H1 (cell line): ENCODE measurements around the gene PARD3. TPM values are rescaled to one million over a fixed set of nuclear protein-coding genes. Genes with fewer than 3 reads are reported as not detected.

ENCODE experiments used
- CTCF ChIA-PET: fragments of 300-600 bp; sonication (Branson Sonifier 250); formaldehyde crosslinking; loops from one replicate; lab custom pipeline; 2021; ENCODE audit not compliant: partially characterized antibody; lab: Charles Lee
- POLR2A ChIA-PET: fragments of 300-600 bp; sonication (Branson Sonifier 250); formaldehyde crosslinking; loops from one replicate; lab custom pipeline; 2021; ENCODE audit warnings: inconsistent platforms; ENCODE audit not compliant: partially characterized antibody; lab: Charles Lee
- DNase-seq, 2 experiments: peaks; one replicate each; pipeline versions ENCODE4 v3.0.0 to v3.0.0-alpha.2; 2010 to 2022; ENCODE audit warnings: low spot score in 2 of 2, low read depth in 1 of 2, mixed read lengths in 1 of 2
- FAIRE-seq: peaks from 2 replicates; lab custom pipeline; 2011; peaks lifted over from hg19 to GRCh38; lab: Jason Lieb, UNC
- H2AFZ ChIP-seq: 2 replicates; pipeline ENCODE4 v1.8.1; 2012; ENCODE audit warnings: low read length, inconsistent platforms
- H2AK5ac ChIP-seq: 2 replicates; pipeline ENCODE4 v1.6.1; 2013; ENCODE audit warnings: low read depth, low read length
- H2BK120ac ChIP-seq: replicated peaks from 2 replicates; pipeline ENCODE3; 2013; ENCODE audit warnings: low read depth, low read length, inconsistent platforms
- H2BK12ac ChIP-seq: 2 replicates; pipeline ENCODE4 v1.6.1; 2013; ENCODE audit warnings: low read depth, low read length
- H2BK15ac ChIP-seq: 2 replicates; pipeline ENCODE4 v1.6.1; 2013; ENCODE audit warnings: low read length
- H2BK20ac ChIP-seq: 2 replicates; pipeline ENCODE4 v1.6.1; 2013; ENCODE audit warnings: low read length
- H2BK5ac ChIP-seq: 2 replicates; pipeline ENCODE4 v1.6.1; 2013; ENCODE audit warnings: low read depth, low read length
- H3K14ac ChIP-seq: 2 replicates; pipeline ENCODE4 v1.6.1; 2013; ENCODE audit warnings: inconsistent platforms; ENCODE audit not compliant: insufficient read length
- H3K18ac ChIP-seq: 2 replicates; pipeline ENCODE4 v1.6.1; 2013; ENCODE audit warnings: low read length; ENCODE audit errors: extremely low read depth
- H3K23ac ChIP-seq: 2 replicates; pipeline ENCODE4 v1.6.1; 2013; ENCODE audit warnings: inconsistent platforms; ENCODE audit not compliant: insufficient read length
- H3K23me2 ChIP-seq: 2 replicates; pipeline ENCODE4 v1.6.1; 2013; ENCODE audit warnings: low read depth, low read length
- H3K27ac ChIP-seq: 2 replicates; pipeline ENCODE4 v1.6.1; 2011; ENCODE audit warnings: low read depth, low read length, inconsistent platforms
- H3K27me3 ChIP-seq, 4 experiments: replicated peaks in 1 of 4; 1 replicate in 1 of 4; 2 replicates in 3 of 4; pipeline versions ENCODE4 v1.6.1 to v1.8.1; 2011 to 2013; ENCODE audit warnings: low read length in 3 of 4, mild to moderate bottlenecking in 3 of 4, inconsistent platforms in 2 of 4, mixed read lengths in 2 of 4, moderate library complexity in 1 of 4; ENCODE audit not compliant: control insufficient read depth in 3 of 4, insufficient read depth in 3 of 4; ENCODE audit errors: extremely low read depth in 1 of 4
- H3K36me3 ChIP-seq, 4 experiments: 2 replicates each; pipeline versions ENCODE4 v1.6.1 to v1.8.1; 2011 to 2013; ENCODE audit warnings: mild to moderate bottlenecking in 4 of 4, low read length in 3 of 4, moderate library complexity in 2 of 4, control low read depth in 1 of 4, inconsistent platforms in 1 of 4; ENCODE audit not compliant: insufficient read depth in 4 of 4, control insufficient read depth in 2 of 4
- H3K4ac ChIP-seq: replicated peaks from 2 replicates; pipeline ENCODE3; 2013; ENCODE audit warnings: low read length, low read depth, mixed read lengths, inconsistent platforms; ENCODE audit not compliant: insufficient read length
- H3K4me1 ChIP-seq, 4 experiments: replicated peaks in 1 of 4; 1 replicate in 1 of 4; 2 replicates in 3 of 4; pipeline versions ENCODE4 v1.6.1 to v1.8.1; 2011 to 2013; ENCODE audit warnings: low read length in 3 of 4, inconsistent platforms in 2 of 4, mixed read lengths in 1 of 4; ENCODE audit not compliant: insufficient read depth in 4 of 4, control insufficient read depth in 3 of 4
- H3K4me2 ChIP-seq, 2 experiments: 2 replicates each; pipeline versions ENCODE4 v1.6.1 to v1.8.1; 2011 to 2013; ENCODE audit warnings: low read depth in 2 of 2, low read length in 2 of 2, control low read depth in 1 of 2, inconsistent platforms in 1 of 2, mild to moderate bottlenecking in 1 of 2; ENCODE audit not compliant: insufficient read depth in 1 of 2
- H3K4me3 ChIP-seq, 4 experiments: fragments of 200-600, 300-600 bp in 1 of 4; sonication (generic), shearing (Covaris generic), sonication (Bioruptor Twin) in 1 of 4; 2 replicates each; pipeline versions ENCODE4 v1.5.1 to v1.8.1; 2011 to 2016; ENCODE audit warnings: low read length in 4 of 4, low read depth in 3 of 4, control low read depth in 2 of 4, inconsistent platforms in 2 of 4, mild to moderate bottlenecking in 2 of 4, mixed read lengths in 1 of 4, moderate library complexity in 1 of 4; ENCODE audit not compliant: insufficient read depth in 2 of 4; ENCODE audit errors: extremely low read depth in 1 of 4
- H3K56ac ChIP-seq: replicated peaks from 2 replicates; pipeline ENCODE3; 2013; ENCODE audit warnings: low read depth, mild to moderate bottlenecking, mixed read lengths, low read length, inconsistent platforms; ENCODE audit not compliant: insufficient read length
- H3K79me1 ChIP-seq: 2 replicates; pipeline ENCODE4 v1.6.1; 2013; ENCODE audit warnings: low read depth, low read length, control low read depth
- H3K79me2 ChIP-seq, 2 experiments: 2 replicates each; pipeline versions ENCODE4 v1.6.1 to v1.8.1; 2012 to 2013; ENCODE audit warnings: low read length in 2 of 2, mild to moderate bottlenecking in 2 of 2, inconsistent platforms in 1 of 2; ENCODE audit not compliant: insufficient read depth in 2 of 2, control insufficient read depth in 1 of 2
- H3K9ac ChIP-seq, 4 experiments: replicated peaks in 1 of 4; 1 replicate in 1 of 4; 2 replicates in 3 of 4; pipeline versions ENCODE4 v1.6.1 to v1.8.1; 2011 to 2013; ENCODE audit warnings: low read depth in 3 of 4, low read length in 3 of 4, control low read depth in 2 of 4, mild to moderate bottlenecking in 2 of 4, moderate library complexity in 2 of 4, inconsistent platforms in 1 of 4; ENCODE audit errors: extremely low read depth in 1 of 4
- H3K9me3 ChIP-seq, 2 experiments: 2 replicates each; pipeline versions ENCODE4 v1.6.1 to v1.8.1; 2012 to 2013; ENCODE audit warnings: mild to moderate bottlenecking in 2 of 2, moderate library complexity in 2 of 2, control low read depth in 1 of 2, inconsistent platforms in 1 of 2, low read depth in 1 of 2, low read length in 1 of 2, mixed read lengths in 1 of 2; ENCODE audit not compliant: insufficient read depth in 2 of 2
- H4K20me1 ChIP-seq, 2 experiments: replicated peaks in 1 of 2; 2 replicates each; pipeline versions ENCODE3 to v1.8.1; 2011 to 2013; ENCODE audit warnings: inconsistent platforms in 2 of 2, low read length in 2 of 2, mild to moderate bottlenecking in 1 of 2; ENCODE audit not compliant: insufficient read depth in 2 of 2, control insufficient read depth in 1 of 2
- H4K5ac ChIP-seq: 2 replicates; pipeline ENCODE4 v1.6.1; 2013; ENCODE audit warnings: low read length, low read depth, mixed read lengths, inconsistent platforms; ENCODE audit not compliant: insufficient read length
- H4K8ac ChIP-seq: 2 replicates; pipeline ENCODE4 v1.8.0; 2013; ENCODE audit warnings: mild to moderate bottlenecking, moderate library complexity, low read length, inconsistent platforms; ENCODE audit not compliant: insufficient read depth; ENCODE audit errors: extremely low read depth
- H4K91ac ChIP-seq: replicated peaks from 2 replicates; pipeline ENCODE3; 2013; ENCODE audit warnings: low read length, mixed read lengths, inconsistent platforms; ENCODE audit not compliant: insufficient read length
- BCL11A ChIP-seq, 2 experiments: IDR thresholded peaks; one replicate each; pipeline ENCODE4 v1.6.1; 2011; ENCODE audit warnings: low read depth in 2 of 2, low read length in 2 of 2, mild to moderate bottlenecking in 2 of 2
- CREB1 ChIP-seq: IDR thresholded peaks from 2 replicates; pipeline ENCODE4 v1.6.1; 2012; ENCODE audit warnings: inconsistent platforms
- E2F6 ChIP-seq: IDR thresholded peaks from 2 replicates; pipeline ENCODE4 v1.6.1; 2012; ENCODE audit warnings: inconsistent platforms
- GTF2F1 ChIP-seq: IDR thresholded peaks from 2 replicates; pipeline ENCODE4 v1.6.1; 2012; ENCODE audit warnings: low read depth, low read length, improper control_type of control experiment, borderline replicate concordance
- HDAC2 ChIP-seq, 2 experiments: fragments of 300-600 bp in 1 of 2; sonication (generic) in 1 of 2; IDR thresholded peaks; 2 replicates each; pipeline ENCODE4 v1.6.1; 2011 to 2012; ENCODE audit warnings: low read depth in 2 of 2, low read length in 2 of 2, mild to moderate bottlenecking in 2 of 2, moderate library complexity in 2 of 2, borderline replicate concordance in 1 of 2, inconsistent platforms in 1 of 2
- JUN ChIP-seq: IDR thresholded peaks from 2 replicates; pipeline ENCODE4 v1.6.1; 2011; ENCODE audit warnings: low read depth, mild to moderate bottlenecking, improper control_type of control experiment, low read length
- KDM4A ChIP-seq: IDR thresholded peaks from one replicate; pipeline ENCODE4 v1.7.1; 2012; ENCODE audit warnings: low read depth, mild to moderate bottlenecking, moderate library complexity, low read length, inconsistent platforms; ENCODE audit not compliant: severe bottlenecking
- KDM5A ChIP-seq: fragments of 200-600 bp; IDR thresholded peaks from 2 replicates; pipeline ENCODE4 v1.7.1; 2012; ENCODE audit warnings: mild to moderate bottlenecking, low read length, inconsistent platforms, mixed read lengths
- NANOG ChIP-seq: IDR thresholded peaks from 2 replicates; pipeline ENCODE4 v1.6.1; 2011; ENCODE audit warnings: low read length, low read depth, mild to moderate bottlenecking, inconsistent platforms; ENCODE audit not compliant: insufficient read depth, poor library complexity, severe bottlenecking
- RFX5 ChIP-seq: IDR thresholded peaks from 2 replicates; pipeline ENCODE4 v1.6.1; 2011; ENCODE audit warnings: low read depth, low read length, improper control_type of control experiment, borderline replicate concordance
- SP4 ChIP-seq: IDR thresholded peaks from 2 replicates; pipeline ENCODE4 v1.6.1; 2012; ENCODE audit warnings: low read length, inconsistent platforms
- SUZ12 ChIP-seq: fragments of 200-600 bp; sonication (generic); IDR thresholded peaks from 2 replicates; pipeline ENCODE4 v1.6.1; 2012; ENCODE audit warnings: mild to moderate bottlenecking, inconsistent platforms, low read length, moderate library complexity, mixed read lengths
- TBP ChIP-seq: IDR thresholded peaks from 2 replicates; pipeline ENCODE4 v1.6.1; 2011; ENCODE audit warnings: low read depth, low read length, improper control_type of control experiment
- WGBS, 2 experiments: shearing (Covaris generic) in 1 of 2; methylation state at CpG; one replicate each; pipeline versions ENCODE4 v1.1.6 to v1.1.7; 2013 to 2015; ENCODE audit warnings: low lambda C conversion rate in 2 of 2, mixed read lengths in 2 of 2, inconsistent platforms in 1 of 2, low coverage in 1 of 2, missing lambda C conversion rate in 1 of 2; ENCODE audit not compliant: insufficient replicate concordance in 2 of 2, insufficient coverage in 1 of 2, insufficient read length in 1 of 2; ENCODE audit errors: extremely low coverage in 1 of 2, missing lambda C conversion rate in 1 of 2; 5-methylcytosine and 5-hydroxymethylcytosine counted together
- polyA plus RNA-seq, 7 experiments: library from polyadenylated mRNA; depleted of rRNA in 3 of 7; stranded (reverse) in 5 of 7; unstranded in 2 of 7; fragments of >200 nt in 5 of 7; fragments of 200-250 nt in 2 of 7; gene quantifications; 1 replicate in 5 of 7; 2 replicates in 1 of 7; 4 replicates in 1 of 7; pipeline versions ENCODE4 v1.2.1 to v1.2.3, GENCODE V29; 2011 to 2013; ENCODE audit warnings: missing spikeins in 2 of 7, mixed read lengths in 2 of 7
- total RNA-seq: library from RNA; stranded (reverse); fragmentation: NEBNext Ultra II Directional; extraction: Animal tissue kit (Norgen Biotek cat#: 25700); gene quantifications from 2 replicates; pipeline ENCODE4 v1.2.1, GENCODE V29; 2021

The PARD3 gene
- total and polyA plus RNA-seq, 2 of the 8 experiments (the other 6 are each of a cell fraction or from before 2014, with no cell fraction given), result 19.7 to 49.1 TPM

- 92% methylated on average over 7 of the region's 7 CpGs; no CpG with 5 or more reads in 1 of the 2 experiments for WGBS, 2 experiments
- Histone ChIP-seq H3K4me2 (no peak overlapping the region), H2BK120ac (no peak overlapping the region), H3K9me3 (no peaks in the 10 kb centered on the region), H3K18ac (no peak overlapping the region), H2BK20ac (no peak overlapping the region), H3K4me3 (no peak overlapping the region), H2BK12ac (no peak overlapping the region), H3K27me3 (no peaks in the 10 kb centered on the region), H3K4me1 (peaks cover 0 to 3% (median 1%) of the 10 kb centered on the region in 4 experiments; a peak in 2 of 7 replicates), H3K36me3 (no peaks in the 10 kb centered on the region), H2AFZ (no peak overlapping the region), H4K91ac (no peak overlapping the region), H3K4ac (no peak overlapping the region), H4K8ac (no peak overlapping the region), H2AK5ac (no peak overlapping the region), H3K23me2 (0 out of 2 replicates have a peak, but pooled peaks cover under 1% of the 10 kb centered on the region), H3K23ac (no peak overlapping the region), H3K9ac (no peak overlapping the region), H3K56ac (no peak overlapping the region), H3K79me2 (no peaks in the 10 kb centered on the region), H3K27ac (no peak overlapping the region), H3K14ac (no peak overlapping the region), H4K20me1 (no peaks in the 10 kb centered on the region), H4K5ac (no peak overlapping the region), H3K79me1 (no peaks in the 10 kb centered on the region), H2BK15ac (no peak overlapping the region), H2BK5ac (no peak overlapping the region)
- DNase-seq, result no peak
- ChIA-PET CTCF (interaction anchor here (1.0 to 1.4 kb wide), 3 partner anchors 20 to 31 kb away, joined by 3 to 4 read pairs (median 3); no protein-coding TSS in a partner anchor), POLR2A (no interaction called here)
- FAIRE-seq, result no peak
- no peak for TF ChIP-seq KDM4A
- no peak for TF ChIP-seq HDAC2 (IDR thresholded peaks at IDR 0.05; ENCODE audit: borderline replicate concordance in 1 of 2, low read depth in 2 of 2, low read length in 2 of 2)
- TF ChIP-seq NANOG, result no peak
- TF ChIP-seq SUZ12, result no peak
- no peak for TF ChIP-seq E2F6
- TF ChIP-seq JUN, result no peak
- TF ChIP-seq RFX5, result no peak
- no peak for TF ChIP-seq KDM5A
- TF ChIP-seq GTF2F1, result no peak
- no peak for TF ChIP-seq SP4
- TF ChIP-seq TBP, result no peak
- no peak for TF ChIP-seq CREB1
- no peak for TF ChIP-seq BCL11A (IDR thresholded peaks at IDR 0.05; ENCODE audit: low read depth in 2 of 2, low read length in 2 of 2)
These were observed 708.7 kb downstream of the PARD3 start for GRCh38 chr10:34106356-34106885.
